RPMI8226 (cell line): ENCODE results near the gene IFNL1.
"Not testable (repeated sequence)": the region's sequence is repeated elsewhere in the genome, so short reads cannot be mapped to it uniquely, and the experiment has no call there.

Experiments
- DNase-seq: peaks from one replicate; pipeline ENCODE4 v3.0.0-alpha.2; 2015

Gene IFNL1

DNA sequence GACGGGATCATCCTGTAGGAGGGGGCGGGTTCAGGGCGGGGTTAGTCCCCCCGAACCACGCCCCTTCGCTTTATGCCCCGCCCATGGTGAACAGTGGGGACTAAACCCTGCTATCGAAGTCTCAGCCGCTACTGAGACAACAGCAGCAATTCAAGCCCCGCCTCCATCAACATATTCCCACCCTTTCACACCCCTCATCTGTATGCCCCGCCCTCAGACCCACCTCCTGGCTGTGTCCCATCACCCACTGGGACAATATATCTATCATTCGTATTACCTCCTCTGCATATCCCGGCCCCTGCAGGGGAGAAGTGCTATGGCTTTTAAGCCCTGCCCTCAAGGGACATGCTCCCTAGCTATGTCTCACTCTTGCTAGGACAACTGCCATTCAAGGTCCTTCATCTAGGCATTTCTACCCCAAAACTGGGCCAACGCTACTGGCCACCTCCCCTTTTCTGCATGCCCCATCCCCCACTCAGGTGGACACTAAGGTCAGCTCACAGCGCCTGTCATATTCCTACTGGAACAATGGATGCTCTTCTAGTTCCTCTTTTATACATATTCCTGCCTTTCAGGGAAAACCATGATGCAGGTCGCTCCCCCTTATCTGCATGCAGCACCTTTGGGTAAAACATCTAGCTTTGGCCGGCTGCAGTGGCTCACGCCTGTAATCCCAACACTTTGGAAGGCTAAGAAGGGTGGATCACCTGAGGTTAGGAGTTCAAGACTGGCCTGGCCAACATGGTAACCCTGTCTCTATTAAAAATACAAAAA is 12.5 kb downstream of the IFNL1 start:
- no peak for DNase-seq

DNA sequence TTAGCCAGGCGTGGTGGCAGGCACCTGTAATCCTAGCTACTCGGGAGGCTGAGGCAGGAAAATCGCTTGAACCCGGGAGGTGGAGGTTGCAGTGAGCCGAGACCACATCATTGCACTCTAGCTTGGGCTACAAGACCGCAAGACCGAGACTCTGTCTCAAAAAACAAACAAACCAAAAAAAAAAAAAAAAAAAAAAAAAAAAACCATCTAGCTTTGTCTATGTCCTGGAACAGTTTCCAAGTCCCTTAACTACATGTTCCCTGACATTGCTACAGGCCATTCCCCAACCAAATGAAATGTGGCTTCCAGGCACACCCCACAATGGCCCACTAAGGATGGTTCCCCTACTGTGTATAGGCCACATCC is 13.1 kb downstream of the IFNL1 start:
- DNase-seq: not testable (repeated sequence)

DNA sequence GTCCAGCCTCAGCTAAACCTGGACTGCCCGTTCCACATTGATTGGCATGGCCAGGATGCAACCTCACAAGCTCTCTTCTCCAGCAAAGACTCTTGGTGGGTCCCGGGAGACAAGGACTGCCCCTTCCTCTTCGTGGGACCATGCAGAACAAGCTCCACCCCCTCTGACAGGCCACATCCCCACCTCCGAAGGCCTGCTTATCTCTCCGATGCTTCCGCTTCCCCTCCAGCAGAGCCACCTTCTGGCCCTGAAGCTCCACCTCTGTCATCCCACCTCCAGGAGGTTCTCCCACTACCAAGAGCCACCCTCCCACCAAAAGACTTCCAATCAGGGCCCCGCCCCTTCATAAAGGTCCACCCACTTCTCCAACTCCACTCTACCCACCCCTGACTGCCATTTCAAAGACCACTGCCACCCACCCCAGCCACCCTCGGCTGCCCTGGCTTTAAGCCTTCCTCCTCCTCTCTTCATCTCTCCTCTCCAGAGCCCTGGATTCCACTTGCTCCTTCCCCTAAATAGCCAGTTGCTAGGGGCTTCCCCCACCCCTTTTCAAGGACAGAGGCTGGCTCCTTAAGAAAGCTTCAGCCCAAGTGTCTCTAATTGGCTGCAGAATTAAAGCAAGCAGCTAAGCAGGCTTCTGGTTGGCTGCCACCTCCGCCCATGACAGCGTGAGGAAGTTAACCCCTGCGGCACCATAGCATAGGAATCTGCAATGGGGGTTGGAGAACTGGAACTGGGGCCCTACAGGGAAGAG is 14.5 kb downstream of the IFNL1 start:
- no peak for DNase-seq

DNA sequence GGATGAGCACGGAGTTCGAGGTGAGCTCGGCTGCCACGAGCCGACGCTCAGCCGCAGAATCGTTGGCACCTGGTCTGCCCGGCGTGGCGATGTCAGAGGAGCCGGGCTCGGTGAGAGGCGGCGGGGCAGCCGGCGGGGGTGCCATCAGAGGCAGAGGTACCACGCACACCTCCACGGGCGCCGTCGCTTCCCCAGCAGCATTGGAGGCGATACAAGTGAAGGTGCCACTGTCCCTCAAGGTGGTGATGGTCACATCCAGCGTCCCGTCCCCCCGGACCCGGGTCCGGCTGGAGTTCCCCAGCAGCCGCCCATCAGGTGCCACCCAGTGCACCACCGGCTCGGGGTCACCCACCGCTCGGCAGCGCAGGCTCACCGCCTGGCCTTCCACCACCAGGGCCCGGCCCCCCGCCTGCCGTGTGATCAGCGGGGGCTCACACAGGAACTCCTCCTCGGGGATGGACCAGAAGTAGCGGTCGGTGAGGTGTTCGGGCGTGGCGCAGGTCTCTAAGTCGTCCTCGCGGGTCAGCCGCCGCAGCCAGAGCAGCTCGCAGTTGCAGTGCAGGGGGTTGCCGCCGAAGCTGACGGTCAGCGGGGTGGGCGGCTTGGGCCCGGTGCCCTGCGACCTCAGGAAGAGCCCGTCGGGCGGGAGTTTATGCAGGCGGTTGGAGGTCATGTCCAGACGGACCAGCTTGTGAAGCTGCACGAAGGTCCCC is 18.0 kb downstream of the IFNL1 start:
- DNase-seq: no peak

DNA sequence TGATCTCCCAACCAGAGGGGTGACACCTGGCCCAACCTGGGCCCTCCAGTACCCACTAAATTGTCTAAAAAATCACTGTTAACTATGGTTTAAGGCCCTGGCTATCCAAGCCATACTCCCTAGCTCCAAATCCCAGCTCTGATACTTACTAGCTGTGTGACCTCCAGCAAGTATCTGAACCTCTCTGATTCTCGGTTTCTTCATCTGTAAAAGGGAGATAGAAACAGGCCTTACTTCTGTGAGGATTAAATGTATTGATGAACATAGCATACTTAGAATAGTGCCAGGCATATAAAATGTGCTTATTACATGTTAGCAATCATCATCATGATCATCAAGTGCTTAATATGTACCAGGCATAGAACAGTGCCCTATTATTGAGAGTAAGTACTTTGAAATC is 19.7 kb downstream of the IFNL1 start:
- DNase-seq: no peak

DNA sequence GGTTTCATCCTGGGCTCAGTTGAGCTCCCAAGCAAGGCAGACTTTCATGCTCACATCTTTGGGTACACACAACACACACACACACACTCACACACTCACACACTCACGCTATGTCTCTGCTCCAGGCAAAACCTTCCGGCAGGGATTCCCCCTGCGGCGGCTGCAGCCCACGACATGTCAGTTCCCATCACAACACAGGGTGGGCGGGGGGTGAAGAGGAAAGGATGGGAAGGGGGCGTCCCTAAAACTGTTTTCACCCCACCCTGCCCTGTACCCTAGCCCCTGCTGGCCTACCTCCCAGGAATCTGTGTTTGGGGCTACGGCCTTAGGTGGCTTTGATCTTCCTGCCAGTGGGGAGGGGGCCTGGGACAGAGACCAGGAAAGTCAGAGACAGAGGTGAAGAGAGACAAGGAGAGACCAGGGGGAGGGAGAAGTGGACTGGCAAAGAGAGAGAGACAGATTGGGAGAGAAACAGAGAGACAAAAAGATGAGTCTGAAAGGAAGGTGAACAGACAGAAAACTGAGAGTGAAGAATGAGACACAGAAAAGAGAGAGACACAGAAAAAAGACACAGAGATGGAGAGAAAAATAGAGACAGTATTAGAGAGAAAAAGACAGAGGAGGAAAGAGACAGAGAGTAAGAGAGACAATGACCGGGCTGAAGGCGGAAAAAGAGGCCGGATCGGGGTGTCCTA is 20.6 kb downstream of the IFNL1 start:
- no peak for DNase-seq

DNA sequence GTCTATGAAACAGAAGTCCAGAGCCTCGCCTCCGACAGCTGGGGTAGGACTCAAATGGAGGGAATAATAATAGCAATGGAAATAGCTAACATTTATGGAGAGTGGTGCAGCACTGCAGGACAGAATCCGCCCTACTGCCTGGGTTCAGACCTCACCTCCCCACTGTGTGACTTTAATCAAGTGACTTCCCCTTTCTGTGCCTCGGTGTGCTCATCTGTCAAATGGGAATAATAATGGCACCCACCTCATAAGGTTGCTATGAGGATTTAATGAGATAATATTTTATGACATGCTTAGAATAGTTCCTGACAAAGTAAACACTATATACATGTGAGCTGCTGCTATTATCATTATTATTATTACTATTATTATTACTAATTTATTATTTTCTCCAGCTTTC is 21.3 kb downstream of the IFNL1 start:
- no peak for DNase-seq

DNA sequence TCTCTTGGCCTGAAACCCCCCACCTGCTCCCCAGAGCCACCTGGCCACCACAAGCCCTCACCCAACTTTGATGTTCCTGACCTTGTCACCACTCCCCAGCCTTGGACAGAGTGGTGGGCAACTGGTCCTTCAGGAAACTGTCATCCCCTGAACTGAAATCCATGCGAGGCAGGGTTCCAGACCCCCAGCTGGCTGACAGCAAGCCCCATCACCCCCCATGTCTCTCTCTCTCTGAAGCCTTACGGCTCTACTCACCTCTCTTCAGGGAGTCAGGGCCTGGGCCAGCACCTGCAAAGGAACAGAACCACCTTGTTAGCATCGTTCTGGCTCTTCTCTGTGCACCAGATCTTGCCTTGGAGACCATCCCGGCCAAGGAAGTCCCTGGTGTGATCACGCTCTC is 21.9 kb downstream of the IFNL1 start:
- DNase-seq: no peak

DNA sequence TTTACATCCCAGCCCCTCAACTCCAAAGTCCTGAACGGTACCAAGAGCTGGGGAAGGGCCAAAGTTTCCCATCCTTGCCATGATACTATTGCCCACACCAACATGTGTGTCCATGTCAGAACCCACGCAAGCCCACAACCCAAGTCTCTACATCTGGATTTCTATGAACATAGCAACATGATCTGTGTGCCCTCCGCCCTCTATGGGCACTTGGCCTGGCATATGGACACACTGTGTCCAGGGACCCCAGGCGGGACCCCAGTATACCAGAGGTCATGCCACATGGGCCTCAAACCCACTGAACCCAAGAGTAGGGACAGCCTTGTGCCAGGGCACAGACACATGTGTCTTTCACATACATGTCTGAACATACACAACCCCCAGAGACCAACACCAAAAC is 22.5 kb downstream of the IFNL1 start:
- DNase-seq: no peak

DNA sequence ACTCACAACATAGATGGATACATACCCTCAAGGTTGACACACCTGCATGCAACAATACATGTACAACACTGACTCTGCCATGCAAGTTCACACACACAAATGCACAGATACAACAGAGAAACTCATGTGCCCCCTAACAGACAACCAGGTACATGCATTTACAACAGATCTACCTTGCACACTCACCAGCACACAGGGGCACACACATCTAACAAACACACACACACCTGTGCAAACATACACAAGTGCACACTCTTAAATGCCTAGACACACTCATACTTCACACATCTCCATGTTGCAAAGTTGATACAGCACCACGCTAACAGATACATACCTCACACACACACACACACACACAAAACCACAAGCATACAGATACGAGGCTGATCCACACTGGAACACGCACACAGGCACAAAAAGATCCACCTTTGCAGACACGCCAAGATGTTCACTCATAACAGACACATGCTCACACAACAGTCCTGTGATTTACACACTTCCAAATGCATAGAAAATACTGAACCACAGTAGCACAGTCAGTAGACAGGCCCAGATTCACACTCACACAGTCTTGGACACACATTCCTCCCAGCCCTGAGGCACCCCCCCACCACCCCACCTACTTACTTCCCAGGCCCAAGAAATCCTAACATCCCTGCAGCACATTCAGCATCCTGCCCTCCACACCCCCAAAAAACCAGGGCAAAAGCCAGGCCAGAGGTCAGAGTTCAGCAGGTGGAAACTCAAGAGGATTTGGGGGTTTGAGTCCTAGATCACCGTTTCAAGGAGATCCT is 23.1 kb downstream of the IFNL1 start:
- DNase-seq: no peak

DNA sequence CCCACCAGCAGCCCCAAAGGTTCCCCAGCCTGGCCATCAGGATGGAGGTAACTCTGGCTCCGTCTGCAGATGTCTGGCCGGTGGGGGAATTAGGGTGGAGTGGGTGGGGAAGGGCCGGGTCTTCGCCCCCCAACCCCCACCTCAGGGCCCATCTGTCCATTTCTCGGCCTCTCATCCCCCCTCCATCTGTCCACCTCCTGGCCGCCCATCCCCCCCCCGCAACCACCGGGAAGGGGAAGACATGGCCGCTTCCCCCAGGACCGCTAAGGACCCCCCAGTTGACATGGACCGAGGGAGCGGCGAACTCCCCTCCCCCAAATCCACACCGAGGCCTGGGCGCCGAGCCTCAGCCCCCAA is 23.7 kb downstream of the IFNL1 start:
- no peak for DNase-seq

DNA sequence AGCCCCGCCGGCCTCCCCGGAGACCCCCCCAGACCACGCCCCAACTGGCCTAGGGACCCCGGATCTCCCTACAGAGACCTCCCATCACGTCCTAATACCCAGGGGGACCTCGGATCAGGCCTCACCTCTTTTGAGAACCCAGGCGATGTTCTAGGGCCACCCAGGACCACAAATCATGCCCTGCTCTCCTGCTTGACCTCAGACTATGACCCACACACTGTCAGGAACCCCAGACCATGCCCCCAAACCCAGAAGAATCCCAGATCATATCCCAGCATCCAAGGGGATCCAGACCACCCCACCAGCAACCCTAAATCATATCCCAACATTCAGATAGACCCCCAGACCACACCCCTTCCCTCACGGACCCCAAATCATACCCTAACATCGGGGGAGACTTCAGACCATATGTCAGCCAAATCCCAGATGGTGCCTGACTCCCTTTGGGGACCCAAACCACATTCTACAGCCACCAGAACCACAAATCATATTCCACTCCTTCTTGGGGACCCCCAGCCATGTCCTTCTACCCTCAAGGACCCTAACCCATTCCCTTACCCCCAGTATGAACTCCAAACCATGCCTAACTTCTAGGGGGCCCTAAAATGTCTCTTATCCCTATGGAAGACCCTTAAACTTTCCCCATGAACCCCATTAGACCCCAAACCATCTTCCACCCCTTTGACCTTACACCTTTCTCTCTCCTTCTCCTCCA is 25.1 kb downstream of the IFNL1 start:
- DNase-seq: no peak

DNA sequence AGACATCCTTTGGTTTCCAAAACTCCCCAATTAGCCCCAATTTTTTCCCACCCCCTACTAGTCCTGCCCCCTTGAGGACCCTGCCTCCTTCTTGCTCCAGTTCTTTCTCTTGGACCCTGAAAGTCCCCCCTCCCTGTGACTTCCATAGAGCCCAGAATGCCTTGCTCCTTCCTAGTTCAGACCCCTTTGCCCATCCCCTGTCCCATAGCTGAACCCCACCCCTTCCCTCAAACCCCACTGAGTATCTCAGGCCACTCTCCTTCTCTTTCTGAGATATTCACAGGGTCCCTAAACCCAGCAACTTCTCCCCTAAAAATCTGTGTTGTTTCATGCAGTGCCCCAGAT is 25.6 kb downstream of the IFNL1 start:
- no peak for DNase-seq

DNA sequence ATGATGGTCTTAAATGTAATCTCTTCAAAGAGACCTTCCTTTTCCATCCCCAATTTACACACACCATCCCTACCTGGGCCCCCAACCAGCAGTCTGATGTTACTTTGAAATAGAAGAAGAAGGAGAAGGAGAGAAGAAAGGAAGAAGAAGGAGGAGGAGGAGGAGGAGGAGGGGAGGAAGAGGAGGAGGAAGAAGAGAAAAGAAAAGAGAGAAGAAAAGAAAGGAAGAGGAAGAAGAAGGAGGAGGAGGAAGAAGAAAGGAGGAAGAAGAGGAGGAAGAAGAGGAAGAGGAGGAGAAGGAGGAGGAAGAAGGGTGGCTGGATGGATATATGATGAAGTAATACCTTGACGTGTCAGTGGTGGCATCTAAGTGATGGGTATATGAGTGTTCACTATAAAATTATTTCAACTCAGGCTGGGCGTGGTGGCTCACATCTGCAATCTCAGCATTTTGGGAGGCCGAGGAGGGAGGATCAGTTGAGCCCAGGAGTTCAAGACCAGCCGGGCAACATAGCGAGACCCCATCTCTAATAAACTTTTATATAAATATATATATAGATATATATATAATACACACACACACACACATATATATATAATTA is 28.1 kb downstream of the IFNL1 start:
- DNase-seq: no peak

DNA sequence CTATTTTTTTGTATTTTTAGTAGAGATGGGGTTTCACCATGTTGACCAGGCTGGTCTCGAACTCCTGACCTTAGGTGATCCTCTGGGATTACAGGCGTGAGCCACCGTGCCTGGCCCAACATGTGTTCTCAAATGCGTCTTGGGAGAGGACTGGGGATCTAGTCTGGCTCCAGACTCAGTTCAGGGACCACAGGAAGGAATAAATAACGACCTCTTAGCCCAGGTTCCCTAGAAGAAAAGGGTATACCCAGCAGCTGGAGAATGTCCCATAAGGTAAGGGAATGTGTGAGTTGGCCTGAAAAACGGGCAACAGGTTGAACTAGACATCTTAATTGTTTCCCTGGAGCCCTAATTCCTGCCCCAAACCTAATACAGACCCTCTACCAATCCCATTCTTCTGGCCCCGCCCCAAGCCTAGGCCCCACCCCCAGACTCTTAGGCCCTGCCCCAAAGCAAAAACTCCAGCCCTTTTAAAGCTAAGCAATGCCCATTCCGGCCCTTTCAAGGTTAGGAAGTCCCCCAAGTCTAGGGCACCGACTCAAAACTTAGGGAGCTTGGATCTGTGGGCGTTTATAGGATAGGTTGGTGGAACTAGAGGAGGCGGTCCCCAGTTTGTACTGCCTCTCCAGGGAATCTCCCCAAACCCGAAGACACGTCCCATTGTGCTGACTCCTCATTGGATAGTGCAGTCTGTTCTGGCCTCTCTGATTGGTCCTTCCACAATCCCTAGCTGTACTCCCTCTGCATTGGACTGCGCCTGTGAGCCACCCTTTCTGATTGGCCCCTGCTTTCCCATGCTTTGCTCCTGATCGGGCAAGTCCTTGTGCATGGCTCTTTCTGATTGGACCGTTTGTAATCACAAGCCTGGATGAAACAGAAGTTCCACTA is 29.8 kb downstream of the IFNL1 start:
- DNase-seq: no peak

DNA sequence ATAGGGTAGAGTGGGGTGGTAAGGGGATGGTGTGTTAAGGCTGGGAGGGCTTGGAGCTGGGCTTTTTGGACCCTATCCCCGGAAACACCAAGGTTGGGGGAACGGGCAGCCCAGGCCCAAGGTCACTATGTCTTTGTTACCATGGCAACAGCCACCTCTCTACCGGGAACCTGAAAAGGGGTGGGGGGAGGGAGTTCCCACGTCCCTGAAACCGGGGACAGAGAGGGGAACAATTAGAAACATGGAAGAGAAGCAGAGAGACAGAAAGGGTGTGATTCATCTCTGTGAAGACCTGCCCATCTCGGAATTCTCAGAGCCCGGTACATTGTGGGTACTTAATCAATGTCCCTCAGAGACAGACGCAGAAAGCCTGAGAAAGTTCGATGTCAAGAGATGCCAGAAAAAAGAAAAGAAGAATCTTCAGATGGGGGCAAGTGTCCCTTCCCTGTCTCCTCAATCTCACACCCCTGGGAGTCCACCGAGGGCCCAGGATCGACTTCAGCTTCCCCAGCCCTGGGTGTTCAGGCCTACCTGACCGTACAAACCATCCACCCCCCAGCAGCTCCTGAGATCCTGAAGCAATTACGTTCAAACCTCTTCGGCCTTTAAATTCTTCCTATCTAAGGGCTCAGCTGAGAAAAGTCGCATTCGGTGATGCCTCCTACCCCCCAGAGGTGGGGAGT is 31.3 kb downstream of the IFNL1 start:
- no peak for DNase-seq

DNA sequence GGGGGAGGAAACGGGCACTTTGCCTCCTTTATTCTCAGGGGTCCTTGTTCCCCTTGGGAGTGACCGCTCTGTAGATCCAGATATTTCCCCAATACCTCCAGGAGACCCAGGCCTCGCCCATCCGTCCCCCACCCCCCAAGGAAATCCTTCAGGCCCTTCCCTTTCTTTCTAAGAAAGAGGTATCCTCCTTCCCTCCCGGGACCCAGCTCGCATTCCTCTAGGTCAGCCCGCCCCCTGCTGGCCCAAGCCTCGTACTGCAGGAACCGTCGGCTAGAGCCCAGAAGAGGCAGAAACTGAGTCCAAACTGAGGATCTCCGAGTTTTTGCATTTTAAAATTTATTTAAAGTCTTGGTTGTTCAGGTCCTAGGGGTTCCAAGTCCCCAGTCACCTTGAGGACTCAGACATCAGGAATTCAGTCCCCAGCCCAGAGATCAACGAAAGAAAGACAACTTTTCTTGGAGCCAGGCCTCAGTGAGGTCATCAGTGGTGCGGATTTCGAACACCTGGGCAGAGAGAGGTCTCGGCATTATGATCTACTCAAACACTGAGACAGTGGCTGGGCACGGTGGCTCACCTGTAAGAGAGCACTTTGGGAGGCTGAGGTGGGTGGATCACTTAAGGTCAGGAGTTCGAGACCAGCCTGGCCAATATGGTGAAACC is 32.0 kb downstream of the IFNL1 start:
- DNase-seq: peak; percentile 62

DNA sequence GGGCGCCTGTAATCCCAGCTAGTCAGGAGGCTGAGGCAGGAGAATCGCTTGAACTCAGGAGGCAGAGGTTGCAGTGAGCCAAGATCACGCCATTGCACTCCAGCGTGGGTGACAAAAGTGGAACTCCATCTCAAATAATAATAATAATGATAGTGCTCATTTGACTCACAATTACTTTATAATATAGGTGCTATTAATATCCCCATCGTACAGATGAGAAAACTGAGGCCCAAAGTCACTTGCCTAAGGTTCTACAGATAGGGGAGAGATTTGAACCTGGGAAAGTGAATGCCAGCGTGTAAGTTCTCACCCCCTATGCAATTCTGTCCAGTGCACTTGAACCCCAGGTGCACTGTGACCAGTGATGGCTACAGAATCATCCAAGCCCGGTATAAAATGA is 33.7 kb downstream of the IFNL1 start:
- DNase-seq: no peak

DNA sequence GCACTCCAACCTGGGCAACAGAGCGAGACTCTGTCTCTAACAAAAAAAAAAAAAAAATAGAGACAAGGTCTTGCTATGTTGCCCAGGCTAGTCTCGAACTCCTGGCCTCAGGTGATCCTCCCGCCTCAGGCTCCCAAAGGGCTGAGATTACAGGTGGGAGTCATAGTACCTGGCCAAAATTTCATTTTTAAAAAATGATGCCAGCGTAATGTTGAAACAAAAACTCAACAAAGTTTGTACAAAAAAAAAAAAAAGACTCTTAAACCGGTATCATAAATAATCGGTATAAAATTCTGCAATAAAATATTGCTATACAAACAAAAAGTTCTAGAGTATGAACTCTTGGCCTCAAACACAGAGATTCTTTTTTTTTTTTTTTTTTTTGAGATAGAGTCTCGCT is 36.1 kb downstream of the IFNL1 start:
- no peak for DNase-seq
